Activated CD4-positive, alpha-beta T cell treated with anti-CD3 and anti-CD28 coated beads for 24 hours (primary cell): ENCODE results near the gene SLC25A40.

Experiments
- DNase-seq, 2 donors: peaks; one replicate each; pipeline ENCODE4 v3.0.0-alpha.2; 2020; ENCODE audit warnings: low read depth in 2 of 2

The SLC25A40 gene

DNA sequence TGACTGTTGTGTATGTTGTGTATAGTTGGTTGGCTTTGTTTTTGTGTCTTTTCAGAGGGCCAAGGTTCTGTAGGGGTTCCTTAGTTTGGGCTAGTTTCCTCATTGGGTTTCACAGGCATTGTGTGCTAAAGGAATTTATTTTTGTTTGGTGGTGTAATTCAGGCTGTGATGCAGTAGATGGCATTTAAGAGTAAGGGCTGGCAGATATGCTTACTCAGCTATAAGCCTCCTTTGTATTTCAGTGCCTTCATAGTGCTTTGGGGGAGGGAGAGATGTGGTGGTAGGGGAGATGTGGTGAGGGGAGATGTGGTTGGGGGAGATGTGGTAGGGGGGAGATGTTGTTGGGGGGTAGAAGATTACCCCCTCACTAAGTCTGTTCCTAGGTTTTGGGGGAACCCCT is 91.7 kb downstream of the SLC25A40 start:
- no peak for DNase-seq
